AG04450 (cell line): ENCODE measurements around the gene SOS1. TPM values are rescaled to one million over a fixed set of nuclear protein-coding genes. Genes with fewer than 3 reads are reported as not detected.
A peak's percentile ranks its signal among the peaks of the same experiment; 100 is the strongest.

Experiments
- CTCF ChIA-PET: fragments of 300-600, 350-600 bp; formaldehyde crosslinking; extraction: SDS; loops from one replicate; lab custom pipeline; 2022; ENCODE audit warnings: antibody characterized with exemption, inconsistent platforms; lab: Charles Lee
- POLR2A ChIA-PET: fragments of 350-600 bp; formaldehyde crosslinking; extraction: SDS; loops from one replicate; lab custom pipeline; 2021; ENCODE audit warnings: antibody characterized with exemption, inconsistent platforms; lab: Yijun Ruan, JAX
- DNase-seq: peaks from one replicate; pipeline ENCODE4 v3.0.0-alpha.2; 2011; ENCODE audit warnings: low read depth, low spot score
- H3K27ac ChIP-seq: one replicate; pipeline ENCODE4 v1.5.1; 2012; ENCODE audit warnings: low read depth, low read length, control low read depth
- H3K27me3 ChIP-seq: one replicate; pipeline ENCODE4 v1.6.0; 2012; ENCODE audit warnings: low read length; ENCODE audit not compliant: control insufficient read depth, insufficient read depth
- H3K4me3 ChIP-seq: 2 replicates; pipeline ENCODE4 v1.5.1; 2011; ENCODE audit warnings: mild to moderate bottlenecking, low read depth, low read length, control low read depth
- H3K9me3 ChIP-seq: 2 replicates; pipeline ENCODE4 v1.5.1; 2012; ENCODE audit warnings: low read length; ENCODE audit not compliant: control insufficient read depth, insufficient read depth
- CTCF ChIP-seq: IDR thresholded peaks from 2 replicates; pipeline ENCODE4 v1.5.1; 2011; ENCODE audit warnings: low read depth, low read length, control low read depth, inconsistent platforms
- polyA minus RNA-seq: library from RNA; depleted of rRNA, polyadenylated mRNA; stranded (reverse); fragments of >200 nt; gene quantifications from 2 replicates; pipeline ENCODE4 v1.2.3, GENCODE V29; 2011; rRNA and poly(A)+ RNA removed
- polyA plus RNA-seq: library from polyadenylated mRNA; depleted of rRNA; stranded (reverse); fragments of >200 nt; gene quantifications from 2 replicates; pipeline ENCODE4 v1.2.3, GENCODE V29; 2011; rRNA removed

SOS1 gene
- polyA plus RNA-seq: 25.6 and 42.2 TPM in 2 replicates
- 25.4 and 59.6 TPM in 2 replicates for polyA minus RNA-seq

DNA sequence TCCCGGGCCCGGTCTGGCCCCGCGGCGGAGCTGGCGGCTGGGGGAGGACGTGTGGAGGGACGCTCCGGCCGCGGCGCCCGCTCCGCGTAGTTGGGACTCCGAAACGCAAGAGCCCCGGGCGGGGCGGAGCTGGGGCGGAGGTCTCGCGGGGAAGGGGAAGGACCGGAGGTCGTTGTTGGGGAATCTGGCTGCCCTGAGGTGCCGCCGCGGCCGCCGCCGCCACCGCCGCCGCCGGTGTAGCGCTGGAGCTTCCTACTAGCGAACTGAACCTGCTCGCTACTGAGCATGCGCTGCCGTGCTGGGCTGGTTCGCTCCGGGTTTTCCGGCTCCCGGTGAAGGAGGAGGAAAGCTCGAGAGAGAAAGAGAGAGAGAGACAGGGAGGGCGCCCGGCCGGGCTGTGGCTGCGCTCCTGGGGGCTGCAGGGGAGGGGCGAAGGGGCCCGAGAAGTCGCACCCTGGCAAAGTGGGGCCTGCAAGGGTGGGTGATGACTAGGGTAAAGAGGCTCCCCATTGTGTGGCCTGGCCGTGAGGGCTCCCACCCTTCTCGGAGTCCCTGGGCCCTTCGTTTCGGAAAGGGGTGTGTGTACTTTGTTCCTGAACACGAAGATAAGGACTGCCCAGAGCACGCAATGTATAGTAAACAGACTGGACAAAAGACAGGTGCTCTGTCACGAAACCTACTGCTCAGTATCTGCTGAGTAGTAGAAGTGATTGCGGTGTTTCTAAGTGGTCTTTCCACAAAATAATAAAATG, at the start of gene SOS1:
Gene SOS1, minus strand, starts transcription at position 281 of the 752 bp plus-strand sequence. CDS start 629 bp downstream, outside the sequence.
- ChIA-PET POLR2A (interaction anchor here (0.6 to 1.8 kb wide), 9 partner anchors 10 to 109 kb away, joined by 3 to 7 read pairs (median 4); no protein-coding TSS in a partner anchor), CTCF (interaction anchor here (0.6 to 2.1 kb wide), 3 partner anchors 85 to 108 kb away, joined by 4 to 12 read pairs (median 7); no protein-coding TSS in a partner anchor)
- peak; percentile 82 for DNase-seq
- TF ChIP-seq CTCF: no peak
- peak within 1 kb of the TSS; percentile 93 for H3K27ac ChIP-seq
- H3K27me3 ChIP-seq: no peaks in the 10 kb centered on the region
- H3K9me3 ChIP-seq: no peaks in the 10 kb centered on the region
- peak within 1 kb of the TSS; percentile 68 for H3K4me3 ChIP-seq

- Histone ChIP-seq H3K4me3 (no peak overlapping the region), H3K27me3 (no peaks in the 10 kb centered on the region), H3K27ac (no peak overlapping the region), H3K9me3 (no peaks in the 10 kb centered on the region)
- no peak for TF ChIP-seq CTCF
- ChIA-PET CTCF (no interaction called here), POLR2A (no interaction called here)
- DNase-seq: no peak
These were observed 43.2 kb upstream of the SOS1 start for GRCh38 chr2:39164089-39164488.

DNA sequence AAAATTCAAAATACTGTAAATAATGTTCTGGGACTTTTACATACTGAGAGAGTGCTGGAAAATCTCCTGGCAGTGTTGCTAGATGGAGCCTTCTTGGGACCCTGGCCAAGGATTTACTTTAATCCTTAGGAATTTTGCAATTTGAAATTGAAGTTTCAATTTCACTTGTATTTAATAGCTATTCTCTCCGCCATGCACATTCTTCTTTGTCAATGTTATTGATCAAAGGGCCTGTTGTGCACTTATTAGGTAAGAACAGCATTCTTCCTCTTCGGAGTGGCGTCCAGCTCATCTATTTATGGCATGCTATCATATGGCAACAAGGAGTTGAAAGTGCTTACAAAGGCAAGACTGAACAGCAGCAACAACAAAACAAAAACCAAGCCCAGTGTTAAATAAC, 40.1 kb upstream of the SOS1 start:
- ChIA-PET POLR2A (no interaction called here), CTCF (interaction anchor here (2.1 kb wide), 1 partner anchor 67 kb away, joined by 6 read pairs; no protein-coding TSS in a partner anchor)
- TF ChIP-seq CTCF: no peak
- Histone ChIP-seq H3K27ac (no peak overlapping the region), H3K4me3 (no peak overlapping the region), H3K27me3 (no peaks in the 10 kb centered on the region), H3K9me3 (no peaks in the 10 kb centered on the region)
- no peak for DNase-seq

DNA sequence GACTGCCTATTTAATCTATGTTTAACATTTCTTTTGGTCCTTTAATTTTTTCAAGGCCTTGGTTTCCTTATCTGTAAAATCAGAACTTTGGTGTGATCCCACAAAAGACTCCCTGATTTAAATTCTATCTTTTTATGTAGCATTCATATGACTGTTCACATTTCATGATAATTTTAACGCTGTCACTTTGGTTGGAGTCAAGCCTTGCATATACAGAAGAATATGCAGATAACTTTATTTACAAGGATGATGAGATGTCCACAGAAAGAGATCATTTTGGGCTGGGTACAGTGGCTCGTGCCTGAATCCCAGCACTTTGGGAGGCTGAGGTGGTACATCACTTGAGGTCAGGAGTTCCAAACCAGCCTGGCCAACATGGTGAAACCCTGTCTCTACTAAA, 38.4 kb upstream of the SOS1 start:
- no peak overlapping the region for H3K27ac ChIP-seq
- ChIA-PET CTCF (no interaction called here), POLR2A (no interaction called here)
- no peak for TF ChIP-seq CTCF
- no peaks in the 10 kb centered on the region for H3K27me3 ChIP-seq
- H3K4me3 ChIP-seq: no peak overlapping the region
- DNase-seq: no peak
- no peaks in the 10 kb centered on the region for H3K9me3 ChIP-seq

- Histone ChIP-seq H3K27me3 (no peaks in the 10 kb centered on the region), H3K4me3 (no peak overlapping the region), H3K27ac (no peak overlapping the region), H3K9me3 (no peaks in the 10 kb centered on the region)
- CTCF ChIA-PET: interaction anchor here (1.3 kb wide), 1 partner anchor 69 kb away, joined by 5 read pairs; no protein-coding TSS in a partner anchor
- DNase-seq: no peak
- POLR2A ChIA-PET: no interaction called here
- no peak for TF ChIP-seq CTCF
These were observed 37.5 kb upstream of the SOS1 start for GRCh38 chr2:39158351-39158750.
